Cardiac fibroblast (primary cell): ENCODE data around the gene OGFOD3.

Experiments used
- DNase-seq, 2 donors: peaks; one replicate each; pipeline versions ENCODE4 v3.0.0 to v3.0.0-alpha.2; 2010; ENCODE audit warnings: low read depth in 2 of 2
- H3K4me3 ChIP-seq, 2 donors: replicated peaks in 1 of 2; 1 replicate in 1 of 2; 2 replicates in 1 of 2; pipeline ENCODE4 v1.5.1; 2011; ENCODE audit warnings: low read depth in 2 of 2, low read length in 2 of 2, mild to moderate bottlenecking in 2 of 2, moderate library complexity in 1 of 2
- CTCF ChIP-seq: IDR thresholded peaks from one replicate; pipeline ENCODE4 v1.5.1; 2011; ENCODE audit warnings: low read depth, mild to moderate bottlenecking, low read length, inconsistent platforms

Gene OGFOD3

GRCh38 chr17:82397449-82398335, 20.7 kb downstream of the OGFOD3 start:
- no peak overlapping the region for H3K4me3 ChIP-seq
- DNase-seq: no peak
- TF ChIP-seq CTCF: no peak

GRCh38 chr17:82396601-82397435, 21.6 kb downstream of the OGFOD3 start:
- no peak overlapping the region for H3K4me3 ChIP-seq

GRCh38 chr17:82394278-82394677, 24.1 kb downstream of the OGFOD3 start:
- no peak for TF ChIP-seq CTCF
- no peak for DNase-seq
- H3K4me3 ChIP-seq: no peak overlapping the region

More at GRCh38 chr17:82396601-82397435, 21.6 kb downstream of the OGFOD3 start:
- peak; percentile 89 to 99 for DNase-seq
- TF ChIP-seq CTCF: no peak

GRCh38 chr17:82392941-82393340, 25.4 kb downstream of the OGFOD3 start:
- DNase-seq: no peak
- H3K4me3 ChIP-seq: no peak overlapping the region
- TF ChIP-seq CTCF: no peak

GRCh38 chr17:82392209-82392920, 26.0 kb downstream of the OGFOD3 start:
- DNase-seq: no peak
- H3K4me3 ChIP-seq: no peak overlapping the region
- TF ChIP-seq CTCF: no peak

- TF ChIP-seq CTCF: no peak
- no peak overlapping the region for H3K4me3 ChIP-seq
- no peak for DNase-seq
Measured at GRCh38 chr17:82391496-82392066, 26.8 kb downstream of the OGFOD3 start.
